Activated CD4-positive, CD25-positive, alpha-beta regulatory T cell (primary cell): ENCODE results near the gene ATP6V1F.
"Not testable (repeated sequence)": the region's sequence is repeated elsewhere in the genome, so short reads cannot be mapped to it uniquely, and the experiment has no call there.

ENCODE experiments used
- DNase-seq, 4 experiments: peaks; one replicate each; lab custom pipeline; 2025; lab: John Stamatoyannopoulos, UW

ATP6V1F gene

GRCh38 chr7:128903621-128904361, 41.1 kb downstream of the ATP6V1F start:
- DNase-seq, result no peak

GRCh38 chr7:128904381-128905197, 41.9 kb downstream of the ATP6V1F start:
- no peak for DNase-seq

- DNase-seq, result no peak
These were observed 43.5 kb downstream of the ATP6V1F start for GRCh38 chr7:128906001-128906765.

- no peak for DNase-seq
These were observed 44.3 kb downstream of the ATP6V1F start for GRCh38 chr7:128906766-128907559.

- no peak for DNase-seq
These were observed 46.3 kb downstream of the ATP6V1F start for GRCh38 chr7:128908750-128909624.

- no peak for DNase-seq
These were observed 47.2 kb downstream of the ATP6V1F start for GRCh38 chr7:128909625-128910568.

- no peak for DNase-seq
These were observed 47.9 kb downstream of the ATP6V1F start, which contains the start of gene KCP for GRCh38 chr7:128910569-128910945. Gene KCP (minus strand): TSS chr7:128910709. CDS start chr7:128910676, 33 bp downstream.

- no peak for DNase-seq
These were observed 48.9 kb downstream of the ATP6V1F start for GRCh38 chr7:128911423-128912031.

- no peak for DNase-seq
These were observed 49.6 kb downstream of the ATP6V1F start for GRCh38 chr7:128912281-128912680.

GRCh38 chr7:128912709-128913495, 50.2 kb downstream of the ATP6V1F start:
- not testable (repeated sequence) for DNase-seq

- no peak for DNase-seq
These were observed 51.4 kb downstream of the ATP6V1F start for GRCh38 chr7:128913870-128914565.

- no peak for DNase-seq
These were observed 52.0 kb downstream of the ATP6V1F start for GRCh38 chr7:128914566-128915151.

GRCh38 chr7:128915271-128915819, 52.7 kb downstream of the ATP6V1F start:
- no peak for DNase-seq
